Activated CD8-positive, alpha-beta T cell treated with anti-CD3 and anti-CD28 coated beads for 36 hours (primary cell): ENCODE results near the gene LITAFD. TPM values are rescaled to one million over a fixed set of nuclear protein-coding genes. Genes with fewer than 3 reads are reported as not detected.
A peak's percentile ranks its signal among the peaks of the same experiment; 100 is the strongest.

Source experiments
- ATAC-seq: fragments of 200-7000 bp; cut with Tn5 transposase; one replicate; pipeline ENCODE4 v1.10.0; 2021; ENCODE audit warnings: mild to moderate bottlenecking, moderate library complexity
- CTCF ChIA-PET: fragments of 350-600 bp; sonication (Branson Sonifier 250); formaldehyde crosslinking; loops from one replicate; lab custom pipeline; 2021; ENCODE audit warnings: antibody characterized with exemption; lab: Charles Lee
- POLR2A ChIA-PET: fragments of 350-600 bp; sonication (Branson Sonifier 250); formaldehyde crosslinking; loops from one replicate; lab custom pipeline; 2021; ENCODE audit warnings: antibody characterized with exemption; lab: Charles Lee
- DNase-seq: peaks from one replicate; pipeline ENCODE4 v3.0.0-alpha.2; 2020
- H3K27ac Mint-ChIP-seq: one replicate; pipeline ENCODE4 v1.8.0; 2021; ENCODE audit warnings: mild to moderate bottlenecking, mixed read lengths
- H3K27me3 Mint-ChIP-seq: one replicate; pipeline ENCODE4 v1.8.0; 2021; ENCODE audit warnings: mixed read lengths
- H3K36me3 Mint-ChIP-seq: one replicate; pipeline ENCODE4 v1.8.0; 2021; ENCODE audit warnings: low read depth, mixed read lengths
- H3K4me1 Mint-ChIP-seq: one replicate; pipeline ENCODE4 v1.8.0; 2021; ENCODE audit warnings: low read depth, mixed read lengths
- H3K4me3 Mint-ChIP-seq: one replicate; pipeline ENCODE4 v1.8.0; 2021; ENCODE audit warnings: mild to moderate bottlenecking, moderate library complexity, mixed read lengths
- H3K9me3 Mint-ChIP-seq: one replicate; pipeline ENCODE4 v1.8.0; 2021; ENCODE audit warnings: mixed read lengths
- CTCF ChIP-seq: fragments of 200-600 bp; IDR thresholded peaks from one replicate; pipeline ENCODE4 v1.8.0; 2022; ENCODE audit warnings: antibody characterized with exemption, mild to moderate bottlenecking
- intact Hi-C: fragments of 100-400 bp; cut with micrococcal nuclease; formaldehyde crosslinking; loops from one replicate; pipeline ENCODE4 v1.10.0; 2022
- total RNA-seq, 2 experiments: library from RNA; stranded (reverse); gene quantifications; one replicate each; pipeline ENCODE4 v1.2.3, GENCODE V29; 2021

The LITAFD gene
- total RNA-seq, 2 experiments from 2014 or later, result not detected

GRCh38 chr16:8853150-8853549 lies 29.0 kb upstream of the LITAFD start:
- DNase-seq, result no peak
- peaks cover 39% of the 10 kb centered on the region for H3K4me1 Mint-ChIP-seq
- intact Hi-C loops, result no loop called here
- ChIA-PET CTCF (interaction anchor here (1.6 kb wide), 1 partner anchor 27 kb away, joined by 7 read pairs; no protein-coding TSS in a partner anchor), POLR2A (interaction anchor here (0.6 to 9.0 kb wide), 2 partner anchors 13 to 400 kb away, joined by 3 to 99 read pairs; partner anchors contain the start of gene CARHSP1)
- no peak overlapping the region for H3K4me3 Mint-ChIP-seq
- H3K27me3 Mint-ChIP-seq, result no peaks in the 10 kb centered on the region
- H3K27ac Mint-ChIP-seq, result peak overlapping the region; percentile 55
- ATAC-seq, result no peak
- TF ChIP-seq CTCF, result no peak
- H3K36me3 Mint-ChIP-seq, result peaks cover 58% of the 10 kb centered on the region
- no peaks in the 10 kb centered on the region for H3K9me3 Mint-ChIP-seq

- Mint-ChIP-seq H3K4me1 (peaks cover 39% of the 10 kb centered on the region), H3K27me3 (no peaks in the 10 kb centered on the region), H3K27ac (peak overlapping the region; percentile 23), H3K36me3 (peaks cover 62% of the 10 kb centered on the region), H3K4me3 (no peak overlapping the region), H3K9me3 (no peaks in the 10 kb centered on the region)
- TF ChIP-seq CTCF, result no peak
- DNase-seq, result peak; percentile 12
- intact Hi-C loops, result no loop called here
- no peak for ATAC-seq
- ChIA-PET POLR2A (interaction anchor here (0.6 to 9.0 kb wide), 2 partner anchors 13 to 400 kb away, joined by 3 to 99 read pairs; partner anchors contain the start of gene CARHSP1), CTCF (interaction anchor here (1.6 to 2.2 kb wide), 2 partner anchors 15 to 27 kb away, joined by 7 read pairs; partner anchors contain the start of gene CARHSP1)
These were observed 28.5 kb upstream of the LITAFD start for GRCh38 chr16:8853611-8854010.

GRCh38 chr16:8854298-8854948 lies 27.7 kb upstream of the LITAFD start:
- peaks cover 62% of the 10 kb centered on the region for H3K36me3 Mint-ChIP-seq
- H3K9me3 Mint-ChIP-seq, result no peaks in the 10 kb centered on the region
- intact Hi-C loops, result no loop called here
- TF ChIP-seq CTCF, result no peak
- ChIA-PET POLR2A (interaction anchor here (0.5 to 9.0 kb wide), 3 partner anchors 12 to 175 kb away, joined by 3 to 99 read pairs (median 4); partner anchors contain the start of gene CARHSP1), CTCF (interaction anchor here (0.9 to 2.2 kb wide), 5 partner anchors 10 to 27 kb away, joined by 3 to 13 read pairs (median 7); partner anchors contain the start of gene CARHSP1)
- peaks cover 39% of the 10 kb centered on the region for H3K4me1 Mint-ChIP-seq
- H3K4me3 Mint-ChIP-seq, result no peak overlapping the region
- ATAC-seq (no peak), DNase-seq (no peak)
- H3K27ac Mint-ChIP-seq, result no peak overlapping the region
- no peaks in the 10 kb centered on the region for H3K27me3 Mint-ChIP-seq

GRCh38 chr16:8855051-8855786 lies 26.9 kb upstream of the LITAFD start:
- no peaks in the 10 kb centered on the region for H3K9me3 Mint-ChIP-seq
- intact Hi-C loops, result no loop called here
- no peaks in the 10 kb centered on the region for H3K27me3 Mint-ChIP-seq
- POLR2A ChIA-PET, result interaction anchor here (1.0 to 9.0 kb wide), 2 partner anchors 11 to 55 kb away, joined by 4 to 99 read pairs; partner anchors contain the start of gene CARHSP1
- H3K4me1 Mint-ChIP-seq, result peaks cover 35% of the 10 kb centered on the region
- ATAC-seq (no peak), DNase-seq (peak; percentile 32)
- H3K36me3 Mint-ChIP-seq, result peaks cover 56% of the 10 kb centered on the region
- CTCF ChIA-PET, result interaction anchor here (0.9 to 2.2 kb wide), 5 partner anchors 10 to 42 kb away, joined by 3 to 13 read pairs (median 3); partner anchors contain the start of gene CARHSP1
- H3K4me3 Mint-ChIP-seq, result no peak overlapping the region
- no peak for TF ChIP-seq CTCF
- peak overlapping the region; percentile 59 for H3K27ac Mint-ChIP-seq
